A673 (cell line): ENCODE measurements around the gene HTR3A. TPM values are rescaled to one million over a fixed set of nuclear protein-coding genes. Genes with fewer than 3 reads are reported as not detected.

Experiments used
- BruUV-seq: library from RNA; stranded (reverse); fragments of 400-500 nt; replicated peaks from 2 replicates; lab custom pipeline; 2021; lab: Mats Ljungman, UMichigan
- CTCF ChIA-PET: fragments of 300-600 bp; sonication (Branson Sonifier 250); formaldehyde crosslinking; loops from one replicate; lab custom pipeline; 2022; ENCODE audit warnings: antibody characterized with exemption; lab: Charles Lee
- POLR2A ChIA-PET: fragments of 300-600 bp; sonication (Branson Sonifier 250); formaldehyde crosslinking; loops from one replicate; lab custom pipeline; 2022; ENCODE audit warnings: antibody characterized with exemption; ENCODE audit not compliant: low non-redundant PET; lab: Charles Lee
- DNase-seq: peaks from one replicate; pipeline ENCODE4 v3.0.0-alpha.2; 2015; ENCODE audit warnings: low spot score
- H3K27ac ChIP-seq: fragments of 200-600 bp; sonication (generic); 2 replicates; pipeline ENCODE4 v1.5.1; 2016; ENCODE audit warnings: mixed run types, low read depth, mild to moderate bottlenecking, mixed read lengths, antibody characterized with exemption, low read length; ENCODE audit not compliant: poor library complexity, severe bottlenecking
- H3K27me3 ChIP-seq: fragments of 200-600 bp; sonication (generic); replicated peaks from 2 replicates; pipeline ENCODE4 v1.6.1; 2017; ENCODE audit warnings: mixed run types, low read depth, mild to moderate bottlenecking, mixed read lengths, antibody characterized with exemption, low read length; ENCODE audit not compliant: insufficient read depth, poor library complexity
- H3K36me3 ChIP-seq: fragments of 200-600 bp; sonication (generic); 2 replicates; pipeline ENCODE4 v1.6.1; 2016; ENCODE audit warnings: mixed run types, mild to moderate bottlenecking, mixed read lengths, antibody characterized with exemption, low read length; ENCODE audit not compliant: insufficient read depth, poor library complexity, severe bottlenecking
- H3K4me1 ChIP-seq: fragments of 200-600 bp; sonication (generic); 2 replicates; pipeline ENCODE4 v1.6.1; 2017; ENCODE audit warnings: mixed run types, mild to moderate bottlenecking, mixed read lengths, antibody characterized with exemption, low read length; ENCODE audit not compliant: insufficient read depth, poor library complexity, severe bottlenecking
- H3K4me3 ChIP-seq: fragments of 200-600 bp; sonication (generic); 2 replicates; pipeline ENCODE4 v1.5.1; 2016; ENCODE audit warnings: low read depth, mixed run types, mild to moderate bottlenecking, mixed read lengths, low read length; ENCODE audit not compliant: poor library complexity, severe bottlenecking
- H3K9me3 ChIP-seq: fragments of 200-600 bp; sonication (generic); 2 replicates; pipeline ENCODE4 v1.6.1; 2016; ENCODE audit warnings: mixed run types, low read depth, mild to moderate bottlenecking, mixed read lengths, antibody characterized with exemption, low read length; ENCODE audit not compliant: poor library complexity, severe bottlenecking
- EZH2 ChIP-seq: fragments of 200-600 bp; sonication (generic); IDR thresholded peaks from 2 replicates; pipeline ENCODE4 v1.6.1; 2017; ENCODE audit warnings: borderline replicate concordance, low read depth, mild to moderate bottlenecking, mixed read lengths, antibody characterized with exemption, low read length; ENCODE audit not compliant: poor library complexity, severe bottlenecking
- intact Hi-C: fragments of 100-400 bp; cut with micrococcal nuclease; formaldehyde crosslinking; loops from one replicate; pipeline ENCODE4 v1.10.0; 2022; ENCODE audit not compliant: unreplicated experiment
- total RNA-seq: library from RNA; stranded (reverse); gene quantifications from 2 replicates; pipeline ENCODE4 v1.2.3, GENCODE V29; 2021
- TF ChIP-seq, protein P1 (sequence below): fragments of 300-800, 200-600 bp; sonication (generic); conservative IDR thresholded peaks from 2 replicates; pipeline ENCODE4 v1.5.1; 2017; ENCODE audit warnings: low read depth, mild to moderate bottlenecking, antibody characterized with exemption, low read length, moderate library complexity, mixed read lengths

The HTR3A gene
- total RNA-seq, 1 experiment from 2014 or later: not detected

DNA sequence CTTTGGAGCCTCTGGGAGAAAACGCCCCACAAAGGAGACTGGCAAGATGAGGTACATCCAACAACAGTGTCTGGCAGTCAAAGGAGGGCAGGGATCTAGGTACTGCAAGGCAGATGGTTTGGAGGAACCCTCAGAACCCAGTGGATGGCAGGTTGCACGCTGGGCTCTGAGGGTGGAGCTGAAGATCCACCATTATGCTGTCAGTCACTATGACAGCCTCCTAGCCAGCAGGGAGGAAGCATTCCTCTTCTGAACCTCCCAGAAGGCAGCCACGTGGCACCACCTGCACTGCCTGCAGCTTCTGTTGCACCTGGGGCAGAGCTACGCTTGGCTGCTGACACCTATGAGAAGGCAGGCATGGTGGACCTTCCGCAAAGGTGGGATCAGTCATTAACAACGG, 40.2 kb downstream of the HTR3A start:
- Histone ChIP-seq H3K27me3 (peaks cover under 1% of the 10 kb centered on the region), H3K36me3 (no peaks in the 10 kb centered on the region), H3K27ac (no peak overlapping the region), H3K9me3 (no peaks in the 10 kb centered on the region), H3K4me3 (no peak overlapping the region), H3K4me1 (no peaks in the 10 kb centered on the region)
- intact Hi-C loops: no loop called here
- no TSS peak for BruUV-seq
- no peak for DNase-seq
- TF ChIP-seq EZH2: no peak
- TF ChIP-seq, protein P1, sequence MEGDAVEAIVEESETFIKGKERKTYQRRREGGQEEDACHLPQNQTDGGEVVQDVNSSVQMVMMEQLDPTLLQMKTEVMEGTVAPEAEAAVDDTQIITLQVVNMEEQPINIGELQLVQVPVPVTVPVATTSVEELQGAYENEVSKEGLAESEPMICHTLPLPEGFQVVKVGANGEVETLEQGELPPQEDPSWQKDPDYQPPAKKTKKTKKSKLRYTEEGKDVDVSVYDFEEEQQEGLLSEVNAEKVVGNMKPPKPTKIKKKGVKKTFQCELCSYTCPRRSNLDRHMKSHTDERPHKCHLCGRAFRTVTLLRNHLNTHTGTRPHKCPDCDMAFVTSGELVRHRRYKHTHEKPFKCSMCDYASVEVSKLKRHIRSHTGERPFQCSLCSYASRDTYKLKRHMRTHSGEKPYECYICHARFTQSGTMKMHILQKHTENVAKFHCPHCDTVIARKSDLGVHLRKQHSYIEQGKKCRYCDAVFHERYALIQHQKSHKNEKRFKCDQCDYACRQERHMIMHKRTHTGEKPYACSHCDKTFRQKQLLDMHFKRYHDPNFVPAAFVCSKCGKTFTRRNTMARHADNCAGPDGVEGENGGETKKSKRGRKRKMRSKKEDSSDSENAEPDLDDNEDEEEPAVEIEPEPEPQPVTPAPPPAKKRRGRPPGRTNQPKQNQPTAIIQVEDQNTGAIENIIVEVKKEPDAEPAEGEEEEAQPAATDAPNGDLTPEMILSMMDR: no peak
- POLR2A ChIA-PET: no interaction called here
- CTCF ChIA-PET: no interaction called here

DNA sequence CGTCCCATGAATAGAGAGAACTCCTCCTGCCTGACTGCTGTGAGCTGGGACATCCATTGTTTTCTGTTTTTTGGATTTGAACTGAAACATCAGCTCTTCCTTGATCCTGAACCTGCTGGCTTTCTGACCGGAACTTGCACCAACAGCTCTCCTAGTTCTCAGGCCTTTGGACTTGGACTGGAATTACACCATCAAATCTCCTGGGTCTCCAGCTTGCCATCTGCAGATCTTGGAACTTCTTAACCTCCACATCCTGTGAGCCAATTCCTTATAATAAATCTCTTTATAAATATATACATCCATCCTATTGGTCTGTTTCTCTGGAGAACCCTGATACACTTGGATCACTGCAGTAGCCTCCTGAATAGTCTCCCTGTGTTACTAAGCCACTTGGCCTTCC, 42.1 kb downstream of the HTR3A start:
- TF ChIP-seq EZH2: no peak
- TF ChIP-seq, protein P1: no peak
- ChIA-PET CTCF (no interaction called here), POLR2A (no interaction called here)
- Histone ChIP-seq H3K27ac (no peak overlapping the region), H3K4me3 (no peak overlapping the region), H3K27me3 (no peaks in the 10 kb centered on the region), H3K36me3 (no peaks in the 10 kb centered on the region), H3K9me3 (no peaks in the 10 kb centered on the region), H3K4me1 (no peaks in the 10 kb centered on the region)
- no peak for DNase-seq
- no TSS peak for BruUV-seq
- intact Hi-C loops: no loop called here

DNA sequence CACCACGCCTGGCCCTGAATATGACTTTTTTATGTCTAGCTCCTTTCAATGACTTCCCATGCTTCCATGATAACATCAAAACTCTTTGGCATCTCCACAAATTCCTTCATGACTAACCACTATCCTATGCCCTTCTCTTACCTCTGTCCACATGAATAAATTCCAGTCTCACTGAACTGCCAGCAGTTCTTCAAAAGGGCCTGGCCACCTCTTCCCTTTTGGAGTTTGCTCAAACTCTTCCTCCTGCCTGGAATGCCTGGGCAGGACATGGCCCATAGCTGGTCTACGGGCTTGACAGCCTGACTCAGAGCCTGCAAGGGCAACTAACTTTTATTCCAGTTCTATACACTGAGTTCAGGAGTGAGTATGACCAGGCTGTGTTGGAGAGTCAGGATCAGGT, 42.8 kb downstream of the HTR3A start:
- ChIA-PET POLR2A (no interaction called here), CTCF (no interaction called here)
- Histone ChIP-seq H3K27ac (no peak overlapping the region), H3K4me1 (no peaks in the 10 kb centered on the region), H3K36me3 (no peaks in the 10 kb centered on the region), H3K9me3 (no peaks in the 10 kb centered on the region), H3K27me3 (no peaks in the 10 kb centered on the region), H3K4me3 (no peak overlapping the region)
- no peak for DNase-seq
- TF ChIP-seq, protein P1: no peak
- no peak for TF ChIP-seq EZH2
- BruUV-seq: no TSS peak
- intact Hi-C loops: no loop called here
